H1 (cell line): ENCODE results near the gene ANK2. TPM values are rescaled to one million over a fixed set of nuclear protein-coding genes. Genes with fewer than 3 reads are reported as not detected.

Experiments
- BRCA1 ChIP-seq: IDR thresholded peaks from 2 replicates; pipeline ENCODE4 v1.6.1; 2012; ENCODE audit warnings: low read depth, low read length, improper control_type of control experiment
- CTBP2 ChIP-seq: IDR thresholded peaks from 2 replicates; pipeline ENCODE4 v1.7.0; 2011; ENCODE audit warnings: borderline replicate concordance, mild to moderate bottlenecking, moderate library complexity, mixed read lengths, low read length; ENCODE audit not compliant: insufficient read depth, insufficient read length
- POLR2AphosphoS5 ChIP-seq: IDR thresholded peaks from 2 replicates; pipeline ENCODE4 v1.6.1; 2011; ENCODE audit warnings: low read depth, low read length
- POU5F1 ChIP-seq: IDR thresholded peaks from 2 replicates; pipeline ENCODE4 v1.6.1; 2011; ENCODE audit warnings: low read depth, mild to moderate bottlenecking, low read length, moderate library complexity
- RFX5 ChIP-seq: IDR thresholded peaks from 2 replicates; pipeline ENCODE4 v1.6.1; 2011; ENCODE audit warnings: low read depth, low read length, improper control_type of control experiment, borderline replicate concordance
- SP1 ChIP-seq: IDR thresholded peaks from 2 replicates; pipeline ENCODE4 v1.6.1; 2011; ENCODE audit warnings: low read depth, low read length
- TCF12 ChIP-seq: IDR thresholded peaks from 2 replicates; pipeline ENCODE4 v1.6.1; 2011; ENCODE audit warnings: low read depth, mild to moderate bottlenecking, low read length
- polyA plus RNA-seq, 7 experiments: library from polyadenylated mRNA; depleted of rRNA in 3 of 7; stranded (reverse) in 5 of 7; unstranded in 2 of 7; fragments of >200 nt in 5 of 7; fragments of 200-250 nt in 2 of 7; gene quantifications; 1 replicate in 5 of 7; 2 replicates in 1 of 7; 4 replicates in 1 of 7; pipeline versions ENCODE4 v1.2.1 to v1.2.3, GENCODE V29; 2011 to 2013; ENCODE audit warnings: missing spikeins in 2 of 7, mixed read lengths in 2 of 7
- total RNA-seq: library from RNA; stranded (reverse); fragmentation: NEBNext Ultra II Directional; extraction: Animal tissue kit (Norgen Biotek cat#: 25700); gene quantifications from 2 replicates; pipeline ENCODE4 v1.2.1, GENCODE V29; 2021

The ANK2 gene
- total and polyA plus RNA-seq, 2 of the 8 experiments (the other 6 are each of a cell fraction or from before 2014, with no cell fraction given) = 14.2 to 35.1 TPM

- TF ChIP-seq POU5F1 = no peak
- no peak for TF ChIP-seq TCF12
- no peak for TF ChIP-seq RFX5
- no peak for TF ChIP-seq POLR2AphosphoS5
- TF ChIP-seq CTBP2 = no peak
- no peak for TF ChIP-seq SP1
- TF ChIP-seq BRCA1 = no peak
Measured at GRCh38 chr4:113423631-113424030, 374.2 kb downstream of the ANK2 start (continued).
